ENCODE measurements around the gene PLEKHM3.
"Not testable (repeated sequence)": the region's sequence is repeated elsewhere in the genome, so short reads cannot be mapped to it uniquely, and the experiment has no call there.

PLEKHM3 gene

DNA sequence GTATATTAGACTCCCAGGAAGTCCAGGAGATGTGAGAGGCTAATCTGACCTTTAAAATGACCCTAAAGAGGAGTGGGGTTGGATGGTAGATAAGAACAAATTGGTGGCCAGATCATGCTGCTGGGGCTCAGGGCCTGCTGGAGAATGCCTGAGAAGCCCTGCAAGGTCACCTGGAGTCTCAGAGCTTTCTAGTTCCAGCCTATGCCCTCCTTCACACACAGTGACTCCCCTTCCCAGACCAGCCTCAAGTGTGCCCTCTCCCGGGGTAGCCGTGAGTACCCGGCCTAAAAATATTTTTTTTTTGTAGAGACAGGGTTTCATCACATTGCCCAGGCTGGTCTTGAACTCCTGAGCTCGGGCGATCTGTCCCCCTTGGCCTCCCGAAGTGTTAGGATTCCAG lies 211.4 kb downstream of the PLEKHM3 start:
- DNase-seq, result no peak

- no peak for DNase-seq
Measured at GRCh38 chr2:207813221-207813916, 212.0 kb downstream of the PLEKHM3 start.

DNA sequence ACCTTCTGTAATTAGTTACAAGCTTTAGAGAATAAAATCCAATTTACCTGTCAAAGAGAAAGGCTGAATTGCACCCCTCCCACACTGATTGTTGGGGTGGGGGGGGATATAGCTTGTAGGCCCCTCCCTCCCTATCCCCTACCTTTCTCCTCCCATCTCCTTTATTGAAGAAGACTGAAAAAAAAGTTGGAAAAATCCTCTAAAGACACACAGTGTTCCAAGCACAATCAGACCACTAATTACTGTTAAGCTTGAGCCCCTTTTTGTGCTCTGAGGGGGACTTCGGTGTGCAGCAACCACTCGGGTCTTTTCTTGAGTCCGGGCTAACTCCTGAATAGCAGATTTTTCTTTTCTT lies 212.6 kb downstream of the PLEKHM3 start:
- no peak for DNase-seq

DNA sequence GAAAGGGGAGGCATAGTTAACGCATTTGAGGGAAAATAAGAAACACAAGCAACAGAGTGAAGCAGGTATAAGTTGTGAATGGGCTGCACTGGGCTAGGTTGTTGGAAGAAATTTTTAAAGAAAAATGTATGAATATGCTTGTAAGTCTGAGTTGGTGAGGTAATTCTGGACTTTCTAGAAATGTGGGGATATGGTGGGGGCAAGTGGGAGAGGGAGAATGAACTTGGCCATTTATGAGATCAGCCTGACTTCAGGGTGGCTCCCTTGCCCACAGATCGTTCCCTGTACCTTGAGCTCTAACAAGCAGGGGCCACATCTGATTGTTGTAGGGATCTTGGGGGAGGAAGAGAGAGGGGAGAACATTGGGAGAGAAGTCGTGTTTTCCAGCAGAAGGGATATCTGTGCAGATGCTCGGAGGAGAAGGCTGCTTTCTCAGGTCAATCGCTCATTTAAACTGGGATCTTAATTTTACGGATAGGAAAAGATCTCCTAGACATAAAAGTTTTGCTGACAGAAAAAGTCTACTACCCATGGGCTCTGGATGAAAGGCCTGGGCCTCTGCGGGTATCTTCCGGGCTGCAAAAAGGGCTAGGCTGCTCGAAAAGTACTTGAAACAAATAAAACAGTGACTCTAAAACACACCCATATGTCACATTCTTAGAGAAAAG lies 213.1 kb downstream of the PLEKHM3 start:
- no peak for DNase-seq

GRCh38 chr2:207811658-207812057 lies 213.7 kb downstream of the PLEKHM3 start:
- DNase-seq, result not testable (repeated sequence)

GRCh38 chr2:207810200-207810788 lies 215.0 kb downstream of the PLEKHM3 start:
- DNase-seq, result no peak

- DNase-seq, result no peak
Measured at GRCh38 chr2:207808119-207808518, 217.2 kb downstream of the PLEKHM3 start.

DNA sequence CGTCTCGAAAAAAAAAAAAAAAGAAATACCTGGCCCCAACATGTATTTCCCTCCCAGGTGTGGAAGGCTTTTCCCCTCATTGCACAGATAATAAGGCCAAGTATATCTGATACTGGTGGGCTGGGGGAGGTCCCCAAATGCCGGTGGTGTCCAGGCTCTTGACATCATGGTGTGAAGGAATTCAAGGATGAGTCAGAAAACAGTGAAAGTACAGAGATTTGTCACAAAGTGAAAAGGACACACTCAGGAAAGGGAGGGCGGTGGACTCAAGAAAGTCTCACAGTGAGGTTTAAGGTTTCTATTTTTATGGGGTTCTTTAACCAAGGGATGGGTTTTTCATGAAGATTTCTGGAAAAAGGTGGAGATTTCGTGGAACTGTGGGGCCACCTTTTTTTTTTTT lies 217.8 kb downstream of the PLEKHM3 start:
- DNase-seq, result no peak

GRCh38 chr2:207805566-207806226 lies 219.6 kb downstream of the PLEKHM3 start:
- DNase-seq, result no peak

- DNase-seq, result no peak
Measured at GRCh38 chr2:207802650-207803049, 222.7 kb downstream of the PLEKHM3 start.

DNA sequence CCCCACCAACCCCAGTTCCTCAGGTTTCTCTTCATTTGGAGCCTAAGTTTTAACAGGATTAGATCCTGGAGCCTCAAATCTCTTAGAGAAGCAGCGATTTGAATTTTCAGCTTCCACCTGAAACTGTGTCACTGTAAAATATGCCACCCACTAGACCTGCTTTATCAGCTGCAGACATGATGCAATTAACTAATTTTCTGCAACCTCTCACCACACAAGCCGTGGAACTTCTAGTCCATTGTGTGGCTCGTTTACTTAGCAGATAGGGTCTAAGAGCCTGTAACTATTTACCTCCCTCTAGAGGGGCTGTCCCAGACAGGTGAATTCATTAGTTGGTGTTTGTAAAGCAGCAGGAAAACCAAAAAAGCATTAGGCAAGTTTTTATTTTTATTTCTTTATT lies 224.1 kb downstream of the PLEKHM3 start:
- DNase-seq, result no peak

DNA sequence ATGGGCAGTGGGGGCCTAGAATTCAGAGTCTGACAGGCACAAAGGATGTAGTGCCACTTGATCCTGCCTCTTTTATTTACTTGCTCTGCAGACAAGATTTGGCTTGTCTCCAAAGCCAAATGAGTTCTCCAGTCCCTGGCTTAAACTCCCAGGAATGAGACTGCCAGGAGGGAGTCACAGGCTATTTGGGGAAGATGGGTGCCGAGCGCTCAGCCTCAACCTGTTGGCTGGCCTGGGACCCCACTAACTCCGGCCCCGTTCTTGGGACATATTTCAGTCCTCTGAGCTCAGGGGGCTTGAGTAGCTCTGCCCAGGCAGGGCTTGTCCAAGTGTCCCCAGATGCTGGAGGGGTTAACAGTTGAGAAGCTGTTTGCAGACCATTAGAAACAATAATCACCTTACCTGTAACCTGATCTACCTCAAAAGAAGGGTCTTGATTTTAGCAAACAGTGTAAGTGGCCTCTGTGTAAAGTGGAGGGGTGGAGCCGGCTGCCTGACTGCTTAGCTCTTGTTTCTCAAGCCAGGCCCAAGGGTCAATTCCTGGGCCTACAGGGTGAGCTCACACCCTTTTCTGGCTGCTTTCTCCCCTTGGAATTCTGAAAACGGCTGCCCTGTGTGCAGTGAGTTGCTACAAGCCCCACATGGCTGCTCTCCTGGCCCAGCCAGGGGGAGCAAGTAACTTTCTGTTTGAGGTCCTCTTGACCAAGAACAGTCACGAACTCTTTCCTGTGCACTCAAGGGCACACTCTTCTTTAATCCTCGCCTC lies 228.6 kb downstream of the PLEKHM3 start:
- no peak for DNase-seq

DNA sequence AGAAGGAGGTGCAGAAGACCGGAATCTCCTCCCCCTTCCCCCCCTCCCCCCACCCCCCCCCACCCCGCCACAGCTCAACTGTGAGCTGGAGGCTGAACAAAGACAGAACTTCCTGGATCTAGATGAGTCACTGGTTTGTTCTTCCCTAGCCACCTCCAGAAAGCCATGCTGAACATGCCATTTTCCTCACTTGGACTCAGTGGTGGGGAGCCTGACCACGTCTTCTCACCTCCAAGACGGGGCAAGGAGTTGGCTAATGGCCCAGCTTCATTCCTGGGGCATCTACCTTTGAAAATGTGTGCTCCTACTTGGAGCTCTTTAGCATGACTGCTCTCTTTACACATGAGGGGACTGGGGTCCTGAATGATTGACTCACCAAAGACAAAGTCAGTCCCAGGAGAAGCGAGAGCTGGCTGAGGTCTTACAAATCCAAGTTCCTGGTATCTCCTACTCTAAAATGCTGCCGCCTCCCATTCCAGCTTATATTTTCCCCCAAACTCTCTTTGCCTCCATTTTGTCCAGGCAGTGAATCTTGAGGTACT lies 233.0 kb downstream of the PLEKHM3 start:
- no peak for DNase-seq

DNA sequence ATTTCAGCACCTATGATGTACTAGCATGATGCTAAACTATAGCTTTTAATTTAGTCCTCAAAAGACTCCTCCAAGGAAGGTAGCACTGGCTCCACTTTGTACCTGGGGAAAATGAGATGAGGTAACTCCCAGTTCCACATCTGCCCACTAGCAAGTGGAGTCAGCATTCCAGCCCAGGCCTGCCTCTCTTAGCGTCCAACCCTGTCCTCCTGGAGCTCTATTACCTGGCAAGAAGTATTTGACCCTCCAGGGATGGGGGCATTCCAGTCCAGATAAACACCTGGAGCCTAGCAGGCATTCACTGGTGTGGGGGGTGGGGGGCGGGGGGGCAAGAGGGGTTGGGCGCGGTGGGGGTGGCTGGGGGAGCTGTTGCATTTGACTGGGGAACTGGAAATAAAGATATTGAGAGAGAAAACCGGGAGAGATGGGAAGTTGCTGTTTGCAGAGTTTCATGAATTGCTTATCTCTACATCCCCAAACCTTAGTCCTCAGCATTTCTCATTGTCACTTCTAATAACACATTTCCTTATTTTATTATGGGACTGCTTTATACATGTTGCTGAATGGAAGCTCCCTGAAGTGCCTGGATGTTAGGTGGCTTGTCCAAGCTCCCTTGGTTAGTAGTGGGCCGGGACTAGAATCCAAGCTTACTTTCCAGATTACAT lies 233.6 kb downstream of the PLEKHM3 start:
- DNase-seq, result no peak

DNA sequence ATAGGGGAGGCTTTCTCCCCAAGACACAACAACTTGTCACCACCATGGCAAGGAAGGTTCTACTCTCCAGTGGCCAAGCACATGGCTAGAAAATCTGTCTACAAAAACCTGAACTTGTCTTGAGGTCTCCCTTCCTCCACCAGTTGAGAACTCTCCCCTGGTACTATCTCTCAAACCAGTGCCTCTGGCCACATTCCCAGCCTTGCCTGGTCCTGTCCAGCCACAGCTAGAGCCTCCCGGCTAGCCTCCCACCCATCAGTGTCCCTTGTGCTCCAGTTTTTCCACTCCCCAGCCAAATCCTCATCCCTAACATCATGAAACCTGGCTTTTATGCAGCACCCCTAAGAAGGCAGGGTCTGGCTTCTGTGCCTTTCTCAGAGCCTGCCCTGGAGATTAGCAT lies 234.4 kb downstream of the PLEKHM3 start:
- DNase-seq, result no peak

DNA sequence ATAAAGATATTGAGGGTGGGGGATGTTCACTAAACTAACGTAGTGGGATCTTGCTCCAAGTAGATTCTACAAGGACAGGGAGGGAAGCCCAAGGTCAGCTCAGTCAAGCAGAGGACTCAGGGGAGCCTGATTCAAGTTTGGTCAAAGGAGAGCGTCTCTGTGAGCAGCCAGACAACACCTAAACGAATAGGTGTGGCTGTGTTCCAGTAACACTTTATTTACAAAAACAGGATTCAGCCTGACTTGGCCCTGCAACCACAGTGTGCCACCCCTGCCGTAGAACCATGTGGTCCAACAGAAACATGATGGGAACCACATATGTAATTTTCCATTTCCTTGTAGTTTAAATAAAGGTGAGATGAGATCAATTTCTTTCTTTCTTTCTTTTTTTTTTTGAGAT lies 237.5 kb downstream of the PLEKHM3 start:
- no peak for DNase-seq

GRCh38 chr2:207787017-207787416 lies 238.3 kb downstream of the PLEKHM3 start:
- no peak for DNase-seq

GRCh38 chr2:207784898-207785297 lies 240.4 kb downstream of the PLEKHM3 start:
- DNase-seq, result no peak

DNA sequence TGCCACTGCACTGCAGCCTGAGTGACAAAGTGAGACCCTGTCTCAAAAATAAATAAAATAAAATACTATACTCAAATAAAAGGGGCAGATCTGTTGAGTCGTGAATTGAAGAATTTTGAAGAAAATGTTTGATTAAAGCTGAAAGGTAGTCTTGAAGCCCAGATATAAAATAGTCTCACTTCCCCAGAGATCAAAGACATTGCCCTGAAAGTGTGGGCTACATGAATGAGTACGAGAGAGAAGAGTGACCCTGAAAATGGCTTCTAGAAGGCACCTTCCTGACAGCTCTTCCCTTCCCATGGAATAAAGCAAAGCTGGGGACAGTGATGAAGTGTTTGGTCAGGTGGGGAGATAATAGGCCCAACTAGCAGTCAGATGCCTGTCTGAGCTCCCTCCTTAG lies 241.8 kb downstream of the PLEKHM3 start:
- DNase-seq, result no peak

DNA sequence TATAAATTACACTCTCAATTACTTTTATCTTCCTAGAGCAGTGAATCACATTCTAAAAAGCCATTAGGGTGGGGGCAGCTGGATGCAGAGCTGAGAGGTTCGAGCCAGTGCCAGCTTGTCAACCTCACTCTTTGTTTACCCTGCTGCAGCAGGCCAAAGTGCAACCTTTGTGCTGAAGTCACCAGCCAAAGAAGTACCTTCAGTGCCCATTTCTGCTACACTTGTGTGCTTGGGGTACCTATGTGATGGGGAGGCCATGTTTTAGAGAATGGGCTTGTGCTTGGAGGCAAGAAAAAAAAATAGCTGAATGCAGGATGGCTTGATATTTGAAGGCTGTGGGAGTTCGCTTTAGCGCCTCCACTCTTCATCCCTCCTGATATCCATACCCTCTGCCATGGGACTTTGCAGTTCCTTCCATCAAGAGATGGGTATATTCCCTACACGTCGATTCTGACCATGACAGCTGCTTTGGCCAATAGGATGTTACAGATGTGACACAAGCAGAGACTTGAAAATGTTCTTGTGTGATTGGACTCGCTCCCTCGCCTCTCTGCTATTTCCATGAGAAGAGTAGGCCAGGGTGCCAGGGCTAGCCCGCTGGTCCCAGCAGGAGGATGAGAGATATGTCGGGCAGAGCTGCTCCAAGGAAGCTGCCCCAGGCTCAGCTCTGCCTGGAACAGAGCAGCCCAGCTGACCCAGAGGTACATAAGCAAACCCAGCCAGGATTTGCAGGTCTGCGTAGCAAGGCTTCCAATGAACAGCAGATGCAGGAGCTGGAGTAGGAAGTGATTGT lies 242.9 kb downstream of the PLEKHM3 start:
- DNase-seq, result no peak

DNA sequence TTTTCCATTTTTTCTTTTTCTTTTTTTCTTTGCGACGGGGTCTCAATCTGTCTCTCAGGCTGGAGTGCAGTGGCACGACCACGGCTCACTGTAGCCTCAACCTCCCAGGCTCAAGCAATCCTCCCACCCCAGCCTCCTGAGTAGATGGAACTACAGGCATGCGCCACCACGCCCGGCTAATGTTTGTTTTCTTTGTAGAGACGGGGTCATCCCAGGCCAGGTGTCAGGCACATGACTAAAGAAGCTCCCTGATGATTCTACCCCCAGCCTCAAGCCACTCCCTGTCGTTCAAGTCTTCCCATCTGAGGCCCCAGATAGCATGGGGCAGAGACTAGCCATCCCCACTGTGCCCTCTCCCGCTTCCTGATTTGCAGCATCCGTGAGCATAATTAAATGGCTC lies 245.8 kb downstream of the PLEKHM3 start:
- DNase-seq, result no peak

All from activated T-cell treated with anti-CD3 and anti-CD28 coated beads, Interleukin-2, amount 50 U/mL, for 48 hours (primary cell).